HCT116 (cell line): ENCODE results near the gene LANCL3. TPM values are rescaled to one million over a fixed set of nuclear protein-coding genes. Genes with fewer than 3 reads are reported as not detected.

ENCODE experiments used
- ATAC-seq: fragments of 200-7000 bp; cut with Tn5 transposase; 2 replicates; pipeline ENCODE4 v1.9.1; 2020; ENCODE audit warnings: mild to moderate bottlenecking, moderate library complexity
- BruUV-seq: library from RNA; stranded (reverse); fragments of 400-500 nt; replicated peaks from 2 replicates; lab custom pipeline; 2021; lab: Mats Ljungman, UMichigan
- CTCF ChIA-PET: fragments of 300-600 bp; sonication (Branson Sonifier 250); formaldehyde crosslinking; loops from one replicate; lab custom pipeline; 2021; ENCODE audit warnings: antibody characterized with exemption; lab: Charles Lee
- POLR2A ChIA-PET: fragments of 300-600, 350-600 bp; sonication (Branson Sonifier 250); formaldehyde crosslinking; loops from one replicate; lab custom pipeline; 2021; ENCODE audit warnings: antibody characterized with exemption; lab: Charles Lee
- RAD21 ChIA-PET, 2 experiments: fragments of 300-600 bp; sonication (Branson Sonifier 250); formaldehyde crosslinking; loops; one replicate each; lab custom pipeline; 2023; ENCODE audit warnings: low total read pairs in 2 of 2; ENCODE audit not compliant: uncharacterized antibody in 2 of 2, unreplicated experiment in 2 of 2, low non-redundant PET in 1 of 2; lab: Charles Lee
- DNase-seq: peaks from one replicate; pipeline ENCODE4 v3.0.0-alpha.2; 2010; ENCODE audit warnings: low read depth, low spot score
- H2AFZ ChIP-seq: fragments of 200-600 bp; shearing (Covaris generic), sonication (generic); 2 replicates; pipeline ENCODE4 v1.6.1; 2017; ENCODE audit warnings: low read depth, mixed run types, mixed read lengths, antibody characterized with exemption, low read length; ENCODE audit not compliant: poor library complexity, severe bottlenecking
- H3K27ac ChIP-seq: 2 replicates; pipeline ENCODE4 v1.5.1; 2012; ENCODE audit warnings: low read depth, low read length
- H3K27me3 ChIP-seq: fragments of 200-600 bp; sonication (generic); 2 replicates; pipeline ENCODE4 v1.6.1; 2016; ENCODE audit warnings: mixed run types, low read length, mixed read lengths; ENCODE audit not compliant: insufficient read depth
- H3K36me3 ChIP-seq, 2 experiments: fragments of 200-500 bp in 1 of 2; fragments of 200-600 bp in 1 of 2; sonication (Bioruptor generic) in 1 of 2; sonication (generic) in 1 of 2; 2 replicates each; pipeline versions ENCODE4 v1.5.1 to v1.6.1; 2014 to 2016; ENCODE audit warnings: low read length in 2 of 2, inconsistent platforms in 1 of 2, mixed read lengths in 1 of 2, mixed run types in 1 of 2; ENCODE audit not compliant: insufficient read depth in 2 of 2, control insufficient read depth in 1 of 2
- H3K4me1 ChIP-seq, 2 experiments: fragments of 200-600 bp in 1 of 2; sonication (generic) in 1 of 2; 2 replicates each; pipeline versions ENCODE4 v1.5.1 to v1.6.1; 2012 to 2017; ENCODE audit warnings: low read length in 2 of 2, inconsistent platforms in 1 of 2, mild to moderate bottlenecking in 1 of 2, mixed read lengths in 1 of 2, mixed run types in 1 of 2, moderate library complexity in 1 of 2; ENCODE audit not compliant: insufficient read depth in 2 of 2, control insufficient read depth in 1 of 2
- H3K4me2 ChIP-seq: fragments of 200-600 bp; sonication (generic); 2 replicates; pipeline ENCODE4 v1.6.1; 2017; ENCODE audit warnings: mixed run types, low read length, mixed read lengths
- H3K4me3 ChIP-seq, 2 experiments: fragments of 200-600 bp in 1 of 2; sonication (generic) in 1 of 2; replicated peaks in 1 of 2; 2 replicates each; pipeline ENCODE4 v1.5.1; 2011 to 2016; ENCODE audit warnings: low read length in 2 of 2, control low read depth in 1 of 2, low read depth in 1 of 2, mild to moderate bottlenecking in 1 of 2, mixed read lengths in 1 of 2, mixed run types in 1 of 2
- H3K79me2 ChIP-seq: fragments of 200-600 bp; sonication (generic); 2 replicates; pipeline ENCODE4 v1.6.1; 2017; ENCODE audit warnings: mild to moderate bottlenecking, mixed run types, low read length, moderate library complexity, mixed read lengths; ENCODE audit not compliant: insufficient read depth
- H3K9ac ChIP-seq: fragments of 200-600 bp; sonication (generic); 2 replicates; pipeline ENCODE4 v1.6.1; 2016; ENCODE audit warnings: low read length, mixed read lengths
- H3K9me2 ChIP-seq: fragments of 200-600 bp; sonication (generic), shearing (Covaris generic); 2 replicates; pipeline ENCODE4 v1.6.1; 2017; ENCODE audit warnings: mixed run types, mild to moderate bottlenecking, moderate library complexity; ENCODE audit not compliant: insufficient read depth
- H3K9me3 ChIP-seq, 2 experiments: fragments of 200-500 bp in 1 of 2; fragments of 200-600 bp in 1 of 2; sonication (Bioruptor generic) in 1 of 2; sonication (generic) in 1 of 2; 2 replicates each; pipeline ENCODE4 v1.6.1; 2014 to 2017; ENCODE audit warnings: low read length in 2 of 2, mixed read lengths in 2 of 2, inconsistent platforms in 1 of 2, low read depth in 1 of 2, mild to moderate bottlenecking in 1 of 2, mixed run types in 1 of 2, moderate library complexity in 1 of 2; ENCODE audit not compliant: control insufficient read depth in 1 of 2, insufficient read depth in 1 of 2
- H4K20me1 ChIP-seq: fragments of 200-600 bp; sonication (generic), shearing (Covaris generic); 2 replicates; pipeline ENCODE4 v1.6.1; 2017; ENCODE audit warnings: mixed run types, mild to moderate bottlenecking, moderate library complexity; ENCODE audit not compliant: insufficient read depth
- EGR1 ChIP-seq: IDR thresholded peaks from 2 replicates; pipeline ENCODE4 v1.6.1; 2012; ENCODE audit warnings: low read depth
- ELF1 ChIP-seq: IDR thresholded peaks from 2 replicates; pipeline ENCODE4 v1.6.1; 2012; ENCODE audit warnings: low read depth, borderline replicate concordance
- EZH2 ChIP-seq: fragments of 200-600 bp; sonication (generic); IDR thresholded peaks from 2 replicates; pipeline ENCODE4 v1.6.1; 2017; ENCODE audit warnings: antibody characterized with exemption, mixed run types
- EZH2phosphoT487 ChIP-seq: fragments of 200-600 bp; IDR thresholded peaks from 2 replicates; pipeline ENCODE4 v1.6.1; 2018; ENCODE audit warnings: antibody characterized with exemption, borderline replicate concordance
- FOSL1 ChIP-seq: IDR thresholded peaks from 2 replicates; pipeline ENCODE4 v1.6.1; 2012; ENCODE audit warnings: low read depth
- JUND ChIP-seq: IDR thresholded peaks from 2 replicates; pipeline ENCODE4 v1.6.1; 2012
- POLR2A ChIP-seq: IDR thresholded peaks from 2 replicates; pipeline ENCODE4 v1.7.0; 2011; ENCODE audit warnings: borderline replicate concordance; ENCODE audit not compliant: insufficient read depth, insufficient read length; ENCODE audit errors: extremely low read depth
- RAD21 ChIP-seq: IDR thresholded peaks from 2 replicates; pipeline ENCODE4 v1.6.1; 2012; ENCODE audit warnings: low read depth, mild to moderate bottlenecking
- SP1 ChIP-seq: IDR thresholded peaks from 2 replicates; pipeline ENCODE4 v1.6.1; 2012; ENCODE audit warnings: low read depth
- TCF7L2 ChIP-seq: IDR thresholded peaks from 2 replicates; pipeline ENCODE4 v1.7.0; 2011; ENCODE audit warnings: borderline replicate concordance, inconsistent platforms; ENCODE audit not compliant: insufficient read depth, insufficient read length; ENCODE audit errors: extremely low read depth
- ZFX ChIP-seq: fragments of 450-650 bp; IDR thresholded peaks from 2 replicates; pipeline ENCODE4 v1.6.1; 2017
- intact Hi-C: fragments of 100-400 bp; cut with micrococcal nuclease; formaldehyde crosslinking; loops from 2 replicates; pipeline ENCODE4 v1.10.0; 2022
- total RNA-seq: library from RNA; stranded (reverse); gene quantifications from one replicate; pipeline ENCODE4 v1.2.1, GENCODE V29; 2021; ENCODE audit not compliant: unreplicated experiment
- TF ChIP-seq, protein P1 (sequence below), 3 experiments: fragments of 200-600 bp in 1 of 3; sonication (generic) in 1 of 3; IDR thresholded peaks in 2 of 3; conservative IDR thresholded peaks in 1 of 3; 2 replicates each; pipeline ENCODE4 v1.5.1; 2012 to 2017; ENCODE audit warnings: low read depth in 2 of 3, low read length in 2 of 3, antibody characterized with exemption in 1 of 3, borderline replicate concordance in 1 of 3, control low read depth in 1 of 3, mild to moderate bottlenecking in 1 of 3, mixed read lengths in 1 of 3, mixed run types in 1 of 3, moderate library complexity in 1 of 3; ENCODE audit not compliant: insufficient read depth in 1 of 3
- TF ChIP-seq, protein P2 (sequence below): IDR thresholded peaks from 2 replicates; pipeline ENCODE4 v1.6.1; 2011; ENCODE audit warnings: mild to moderate bottlenecking, low read length, moderate library complexity; ENCODE audit not compliant: insufficient replicate concordance; ENCODE audit errors: extremely low read depth
- TF ChIP-seq, protein P3 (sequence below): IDR thresholded peaks from 2 replicates; pipeline ENCODE4 v1.6.1; 2012

Gene LANCL3
- total RNA-seq, 1 experiment from 2014 or later = 2.4 TPM

DNA sequence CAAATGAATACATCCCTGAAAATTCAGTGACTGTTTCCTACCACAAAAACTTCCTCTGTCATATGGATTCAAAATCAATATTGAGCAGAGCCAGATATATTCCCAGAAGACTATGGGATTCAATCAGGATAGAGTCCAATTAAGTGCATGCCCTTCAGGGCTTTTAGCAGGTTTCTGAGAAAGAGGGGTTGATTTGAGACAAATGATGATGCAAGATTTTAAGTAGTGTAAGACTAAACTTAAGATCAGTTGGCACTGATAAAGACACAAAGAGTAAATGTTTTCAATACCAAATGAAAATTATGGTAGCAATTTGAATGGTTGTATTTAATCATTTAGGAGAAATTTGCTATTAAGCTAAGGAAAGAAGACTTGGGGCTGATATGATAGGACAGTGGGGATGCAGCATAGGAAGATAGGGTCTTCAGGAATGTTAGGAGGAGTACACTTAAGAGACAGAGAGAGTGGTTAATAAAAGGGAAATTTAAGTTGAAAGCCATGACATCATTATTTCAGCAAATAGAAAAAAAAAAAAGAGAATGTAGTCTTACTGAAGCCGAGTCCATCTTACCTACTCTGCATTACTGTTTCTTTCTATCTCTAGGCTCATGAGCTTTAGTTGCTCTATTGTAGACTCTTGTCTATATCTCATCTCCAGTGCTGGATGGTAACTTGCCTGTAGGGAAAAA lies 82.1 kb downstream of the LANCL3 start:
- H3K4me1 ChIP-seq = no peaks in the 10 kb centered on the region
- H3K36me3 ChIP-seq = no peaks in the 10 kb centered on the region
- CTCF ChIA-PET = no interaction called here
- no peaks in the 10 kb centered on the region for H3K79me2 ChIP-seq
- TF ChIP-seq FOSL1 = no peak
- no peak for TF ChIP-seq RAD21
- TF ChIP-seq POLR2A = no peak
- no peak for TF ChIP-seq TCF7L2
- TF ChIP-seq JUND = no peak
- TF ChIP-seq, protein P1, sequence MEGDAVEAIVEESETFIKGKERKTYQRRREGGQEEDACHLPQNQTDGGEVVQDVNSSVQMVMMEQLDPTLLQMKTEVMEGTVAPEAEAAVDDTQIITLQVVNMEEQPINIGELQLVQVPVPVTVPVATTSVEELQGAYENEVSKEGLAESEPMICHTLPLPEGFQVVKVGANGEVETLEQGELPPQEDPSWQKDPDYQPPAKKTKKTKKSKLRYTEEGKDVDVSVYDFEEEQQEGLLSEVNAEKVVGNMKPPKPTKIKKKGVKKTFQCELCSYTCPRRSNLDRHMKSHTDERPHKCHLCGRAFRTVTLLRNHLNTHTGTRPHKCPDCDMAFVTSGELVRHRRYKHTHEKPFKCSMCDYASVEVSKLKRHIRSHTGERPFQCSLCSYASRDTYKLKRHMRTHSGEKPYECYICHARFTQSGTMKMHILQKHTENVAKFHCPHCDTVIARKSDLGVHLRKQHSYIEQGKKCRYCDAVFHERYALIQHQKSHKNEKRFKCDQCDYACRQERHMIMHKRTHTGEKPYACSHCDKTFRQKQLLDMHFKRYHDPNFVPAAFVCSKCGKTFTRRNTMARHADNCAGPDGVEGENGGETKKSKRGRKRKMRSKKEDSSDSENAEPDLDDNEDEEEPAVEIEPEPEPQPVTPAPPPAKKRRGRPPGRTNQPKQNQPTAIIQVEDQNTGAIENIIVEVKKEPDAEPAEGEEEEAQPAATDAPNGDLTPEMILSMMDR (IDR thresholded peaks at IDR 0.05 in 2 of 3, conservative IDR thresholded peaks at IDR 0.05 in 1 of 3; ENCODE audit: borderline replicate concordance in 1 of 3, insufficient read depth in 1 of 3, low read depth in 2 of 3, low read length in 2 of 3) = no peak
- no peak for TF ChIP-seq EGR1
- TF ChIP-seq ZFX = no peak
- TF ChIP-seq, protein P2, sequence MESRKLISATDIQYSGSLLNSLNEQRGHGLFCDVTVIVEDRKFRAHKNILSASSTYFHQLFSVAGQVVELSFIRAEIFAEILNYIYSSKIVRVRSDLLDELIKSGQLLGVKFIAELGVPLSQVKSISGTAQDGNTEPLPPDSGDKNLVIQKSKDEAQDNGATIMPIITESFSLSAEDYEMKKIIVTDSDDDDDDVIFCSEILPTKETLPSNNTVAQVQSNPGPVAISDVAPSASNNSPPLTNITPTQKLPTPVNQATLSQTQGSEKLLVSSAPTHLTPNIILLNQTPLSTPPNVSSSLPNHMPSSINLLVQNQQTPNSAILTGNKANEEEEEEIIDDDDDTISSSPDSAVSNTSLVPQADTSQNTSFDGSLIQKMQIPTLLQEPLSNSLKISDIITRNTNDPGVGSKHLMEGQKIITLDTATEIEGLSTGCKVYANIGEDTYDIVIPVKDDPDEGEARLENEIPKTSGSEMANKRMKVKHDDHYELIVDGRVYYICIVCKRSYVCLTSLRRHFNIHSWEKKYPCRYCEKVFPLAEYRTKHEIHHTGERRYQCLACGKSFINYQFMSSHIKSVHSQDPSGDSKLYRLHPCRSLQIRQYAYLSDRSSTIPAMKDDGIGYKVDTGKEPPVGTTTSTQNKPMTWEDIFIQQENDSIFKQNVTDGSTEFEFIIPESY = no peak
- TF ChIP-seq EZH2 = no peak
- TF ChIP-seq, protein P3, sequence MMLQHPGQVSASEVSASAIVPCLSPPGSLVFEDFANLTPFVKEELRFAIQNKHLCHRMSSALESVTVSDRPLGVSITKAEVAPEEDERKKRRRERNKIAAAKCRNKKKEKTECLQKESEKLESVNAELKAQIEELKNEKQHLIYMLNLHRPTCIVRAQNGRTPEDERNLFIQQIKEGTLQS = no peak
- TF ChIP-seq EZH2phosphoT487 = no peak
- TF ChIP-seq ELF1 = no peak
- no peak for TF ChIP-seq SP1
- RAD21 ChIA-PET = no interaction called here
- H3K4me3 ChIP-seq = no peak overlapping the region
- H3K27ac ChIP-seq = no peak overlapping the region
- POLR2A ChIA-PET = no interaction called here
- intact Hi-C loops = no loop called here
- H3K4me2 ChIP-seq = no peak overlapping the region
- no peak overlapping the region for H3K9ac ChIP-seq
- BruUV-seq = no TSS peak
- no peaks in the 10 kb centered on the region for H4K20me1 ChIP-seq
- no peaks in the 10 kb centered on the region for H3K27me3 ChIP-seq
- ATAC-seq = no peak
- DNase-seq = no peak
- H2AFZ ChIP-seq = no peak overlapping the region
- no peaks in the 10 kb centered on the region for H3K9me2 ChIP-seq
- H3K9me3 ChIP-seq = no peaks in the 10 kb centered on the region
